KOPT-K1 (cell line): Measurements from ENCODE around the gene C8G.

Experiments
- H3K27ac ChIP-seq: fragments of 200-600 bp; sonication (generic); 2 replicates; pipeline ENCODE4 v1.5.1; 2016; ENCODE audit warnings: antibody characterized with exemption, mild to moderate bottlenecking, low read depth, low read length; ENCODE audit not compliant: poor library complexity, severe bottlenecking
- H3K36me3 ChIP-seq: fragments of 200-600 bp; sonication (generic); 2 replicates; pipeline ENCODE4 v1.5.1; 2017; ENCODE audit warnings: antibody characterized with exemption, mild to moderate bottlenecking, low read length, moderate library complexity; ENCODE audit not compliant: insufficient read depth
- H3K9me3 ChIP-seq: fragments of 200-600 bp; sonication (generic); 2 replicates; pipeline ENCODE4 v1.5.1; 2017; ENCODE audit warnings: antibody characterized with exemption, low read length, mild to moderate bottlenecking; ENCODE audit not compliant: insufficient read depth, poor library complexity, severe bottlenecking

The C8G gene

GRCh38 chr9:136995772-136996311, 50.8 kb downstream of the C8G start:
- no peak overlapping the region for H3K27ac ChIP-seq
- no peaks in the 10 kb centered on the region for H3K9me3 ChIP-seq
- H3K36me3 ChIP-seq: peaks cover 13% of the 10 kb centered on the region; the same call in 1 of the 2 replicates
